ENCODE measurements around the gene PPP1R3D. TPM values are rescaled to one million over a fixed set of nuclear protein-coding genes. Genes with fewer than 3 reads are reported as not detected.
"Not testable (repeated sequence)": the region's sequence is repeated elsewhere in the genome, so short reads cannot be mapped to it uniquely, and the experiment has no call there.

The PPP1R3D gene
- total and polyA plus RNA-seq, 2 donors: 8.0 to 8.5 TPM

DNA sequence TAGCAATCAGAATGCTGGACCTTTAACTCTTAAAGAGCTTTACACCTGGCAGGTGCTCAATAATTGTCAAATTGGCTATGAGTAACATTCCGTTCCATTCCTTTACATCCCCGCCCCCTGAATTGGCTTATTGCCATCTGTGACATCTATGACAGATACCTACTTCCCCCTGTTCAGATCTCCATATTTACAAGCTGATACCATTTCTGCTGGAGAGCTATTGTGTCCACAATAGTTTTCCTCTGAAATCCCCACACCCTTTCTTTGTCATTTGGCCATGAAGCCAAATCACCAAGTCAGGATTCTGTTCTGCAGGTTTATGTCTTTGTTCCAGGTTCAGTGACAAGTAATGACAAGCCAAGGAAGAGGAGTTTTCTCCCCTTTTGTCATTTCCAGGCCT lies 21.3 kb upstream of the PPP1R3D start:
- Histone ChIP-seq H3K27ac (ENCODE audit: low read depth) (no peak overlapping the region), H3K4me1 (ENCODE audit: insufficient read depth) (no peaks in the 10 kb centered on the region), H3K36me3 (ENCODE audit: insufficient read depth) (no peaks in the 10 kb centered on the region), H3K4me3 (ENCODE audit: low read depth, low read length) (no peak overlapping the region)
- no peak for DNase-seq (ENCODE audit: extremely low spot score)
- 79% methylated on average over 2 of the region's 2 CpGs for WGBS

DNA sequence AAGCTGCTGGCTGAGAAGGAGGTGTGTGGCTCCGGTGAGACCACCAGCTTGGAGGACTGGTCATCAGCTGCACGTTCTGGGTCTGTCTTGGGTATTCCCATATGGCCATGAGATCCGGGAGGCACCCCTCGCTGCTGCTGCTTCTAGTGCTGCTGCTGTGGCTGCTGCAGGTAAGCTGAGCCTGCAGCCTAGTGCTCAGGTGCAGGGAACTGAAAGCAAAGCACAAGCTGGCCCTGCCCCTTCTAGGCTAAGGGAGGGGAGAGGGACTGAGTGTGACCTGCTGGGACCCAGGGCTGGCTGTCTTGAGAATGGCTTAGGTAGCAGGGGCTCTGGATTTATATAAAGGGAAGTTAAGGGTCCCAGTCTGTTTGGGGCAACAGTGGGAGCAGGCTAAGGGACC lies 18.5 kb upstream of the PPP1R3D start:
- H3K4me3 ChIP-seq (ENCODE audit: low read depth, low read length): no peak overlapping the region
- no peaks in the 10 kb centered on the region for H3K36me3 ChIP-seq (ENCODE audit: insufficient read depth)
- WGBS: 74% methylated on average over 4 of the region's 4 CpGs
- no peak for DNase-seq (ENCODE audit: extremely low spot score)
- no peaks in the 10 kb centered on the region for H3K4me1 ChIP-seq (ENCODE audit: insufficient read depth)
- no peak overlapping the region for H3K27ac ChIP-seq (ENCODE audit: low read depth)

DNA sequence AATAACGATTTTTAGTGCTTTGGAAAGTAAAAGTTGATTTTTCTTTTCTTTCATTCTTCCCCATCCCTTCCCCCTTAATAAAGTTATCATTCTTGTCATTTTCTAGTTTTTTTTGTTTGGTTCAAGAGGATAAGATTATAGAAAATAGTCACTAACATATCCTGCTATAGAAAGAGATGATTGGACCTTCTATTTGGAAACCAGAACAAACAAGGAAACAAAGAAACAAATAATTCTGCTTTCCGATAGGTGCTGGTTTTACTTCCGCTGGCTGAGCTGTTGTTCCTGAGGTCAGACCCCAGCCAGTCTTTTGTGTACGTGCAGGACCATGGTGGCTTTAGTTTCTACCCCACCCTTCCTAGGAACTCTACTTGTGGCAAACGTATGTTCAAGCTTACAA lies 18.0 kb upstream of the PPP1R3D start, which contains the start of gene CDH26:
Gene CDH26, plus strand, starts transcription at position 301 of the 400 bp plus-strand sequence. CDS start 304 bp downstream, outside the sequence.
- DNase-seq (ENCODE audit: extremely low spot score): no peak
- no peak within 1 kb of the TSS for H3K27ac ChIP-seq (ENCODE audit: low read depth)
- 78% methylated on average over 5 of the region's 5 CpGs for WGBS

DNA sequence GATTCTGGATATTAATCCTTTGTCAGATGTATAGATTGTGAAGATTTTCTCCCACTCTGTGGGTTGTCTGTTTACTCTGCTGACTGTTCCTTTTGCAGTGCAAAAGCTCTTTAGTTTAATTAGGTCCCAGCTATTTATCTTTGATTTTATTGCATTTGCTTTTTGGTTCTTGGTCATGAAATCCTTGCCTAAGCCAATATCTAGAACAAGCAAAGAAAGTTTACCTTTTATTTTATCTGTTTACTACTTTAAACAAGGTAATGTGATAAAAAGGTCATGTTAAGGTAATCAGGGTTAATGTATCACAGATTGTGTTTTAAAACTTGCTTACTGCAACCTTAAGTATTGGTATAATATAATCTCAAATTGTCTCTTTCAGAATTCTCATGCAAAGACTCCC lies 17.5 kb upstream of the PPP1R3D start:
- not testable (repeated sequence) for H3K36me3 ChIP-seq (ENCODE audit: insufficient read depth); DNase-seq (ENCODE audit: extremely low spot score); H3K4me3 ChIP-seq (ENCODE audit: low read depth, low read length); H3K27ac ChIP-seq (ENCODE audit: low read depth); H3K4me1 ChIP-seq (ENCODE audit: insufficient read depth)

More for the DNA sequence above, 18.0 kb upstream of the PPP1R3D start, which contains the start of gene CDH26:
- no peaks in the 10 kb centered on the region for H3K36me3 ChIP-seq (ENCODE audit: insufficient read depth)
- H3K4me3 ChIP-seq (ENCODE audit: low read depth, low read length): no peak within 1 kb of the TSS
- H3K4me1 ChIP-seq (ENCODE audit: insufficient read depth): no peaks in the 10 kb centered on the region

DNA sequence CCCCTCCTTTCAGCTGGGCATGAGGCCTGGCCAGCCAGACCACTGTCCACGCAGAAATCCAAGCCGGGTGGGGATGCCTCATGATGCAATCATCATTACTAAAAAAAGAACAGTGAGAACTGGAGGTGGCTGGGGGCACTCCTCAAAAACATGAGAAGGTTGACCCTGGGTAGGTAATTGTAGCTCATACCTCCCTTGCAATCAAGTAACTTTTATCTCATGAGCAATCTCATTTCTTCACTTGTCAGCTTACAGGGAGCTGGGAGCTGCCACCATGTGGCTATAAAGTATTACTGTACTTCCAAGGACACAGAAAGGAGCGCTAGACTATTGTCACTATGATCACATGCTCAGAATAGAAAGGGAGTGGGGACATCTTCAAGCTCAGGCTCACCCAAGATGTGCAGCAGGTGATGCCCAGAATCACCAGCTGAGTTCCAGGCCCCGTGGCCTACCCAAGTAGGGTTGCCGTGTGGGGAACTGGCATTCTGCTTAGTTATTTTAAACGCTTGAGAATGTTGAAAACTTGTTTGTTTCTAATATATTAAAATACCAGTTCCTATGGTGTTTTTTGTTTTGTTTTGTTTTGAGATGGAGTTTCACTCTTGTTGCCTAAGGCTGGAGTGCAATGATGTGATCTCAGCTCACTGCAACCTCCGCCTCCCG lies 15.2 kb upstream of the PPP1R3D start:
- no peak for DNase-seq (ENCODE audit: extremely low spot score)

DNA sequence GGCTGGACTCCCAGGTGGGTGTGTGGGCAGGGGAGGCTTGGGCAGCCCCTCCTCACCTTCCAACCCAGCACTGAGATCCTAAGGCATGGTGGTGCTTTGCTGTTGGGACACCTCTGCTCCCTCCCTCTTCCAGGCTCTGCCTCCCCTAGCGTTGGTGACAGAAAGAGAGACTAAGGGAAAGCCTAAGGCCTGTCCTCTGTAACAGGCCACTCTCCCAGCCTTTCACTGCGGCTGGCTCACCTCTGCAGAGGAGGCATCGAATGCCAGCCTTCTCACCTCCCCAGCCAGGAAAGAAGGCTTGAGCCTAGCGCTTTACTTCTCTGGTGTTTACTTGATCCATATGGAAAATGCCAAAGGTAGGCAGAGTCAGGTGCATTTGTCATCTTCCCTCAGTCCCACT lies 14.6 kb upstream of the PPP1R3D start:
- WGBS: 88% methylated on average over 4 of the region's 4 CpGs
- Histone ChIP-seq H3K36me3 (ENCODE audit: insufficient read depth) (no peaks in the 10 kb centered on the region), H3K27ac (ENCODE audit: low read depth) (no peak overlapping the region), H3K4me1 (ENCODE audit: insufficient read depth) (no peaks in the 10 kb centered on the region), H3K4me3 (ENCODE audit: low read depth, low read length) (no peak overlapping the region)
- no peak for DNase-seq (ENCODE audit: extremely low spot score)

More for the DNA sequence above, 15.2 kb upstream of the PPP1R3D start:
- no peak overlapping the region for H3K4me3 ChIP-seq (ENCODE audit: low read depth, low read length)
- no peaks in the 10 kb centered on the region for H3K36me3 ChIP-seq (ENCODE audit: insufficient read depth)
- no peak overlapping the region for H3K27ac ChIP-seq (ENCODE audit: low read depth)
- no peaks in the 10 kb centered on the region for H3K4me1 ChIP-seq (ENCODE audit: insufficient read depth)
- WGBS: 83% methylated on average over 8 of the region's 8 CpGs

DNA sequence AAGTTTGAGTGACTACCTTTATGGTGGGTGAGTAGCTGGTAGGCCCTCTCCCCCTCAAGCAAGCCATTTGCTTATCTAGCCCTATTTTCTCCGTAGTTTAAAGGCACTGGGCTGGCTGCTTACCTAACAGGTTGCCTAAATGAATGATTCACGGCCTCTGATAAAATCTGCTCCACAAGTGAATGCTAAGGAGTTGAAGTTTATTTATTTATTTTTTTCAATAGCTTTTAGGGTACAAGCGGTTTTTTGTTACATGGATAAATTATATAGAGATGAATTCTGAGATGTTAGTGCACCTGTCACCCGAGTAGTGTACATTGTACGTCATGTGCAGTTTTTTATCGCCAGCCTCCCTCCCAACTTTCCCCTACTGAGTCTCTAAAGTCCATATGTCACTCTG lies 9.8 kb upstream of the PPP1R3D start:
- Histone ChIP-seq H3K36me3 (ENCODE audit: insufficient read depth) (no peaks in the 10 kb centered on the region), H3K27ac (ENCODE audit: low read depth) (no peak overlapping the region), H3K4me1 (ENCODE audit: insufficient read depth) (no peaks in the 10 kb centered on the region), H3K4me3 (ENCODE audit: low read depth, low read length) (no peak overlapping the region)
- no peak for DNase-seq (ENCODE audit: extremely low spot score)
- WGBS: 87% methylated on average over 6 of the region's 6 CpGs

DNA sequence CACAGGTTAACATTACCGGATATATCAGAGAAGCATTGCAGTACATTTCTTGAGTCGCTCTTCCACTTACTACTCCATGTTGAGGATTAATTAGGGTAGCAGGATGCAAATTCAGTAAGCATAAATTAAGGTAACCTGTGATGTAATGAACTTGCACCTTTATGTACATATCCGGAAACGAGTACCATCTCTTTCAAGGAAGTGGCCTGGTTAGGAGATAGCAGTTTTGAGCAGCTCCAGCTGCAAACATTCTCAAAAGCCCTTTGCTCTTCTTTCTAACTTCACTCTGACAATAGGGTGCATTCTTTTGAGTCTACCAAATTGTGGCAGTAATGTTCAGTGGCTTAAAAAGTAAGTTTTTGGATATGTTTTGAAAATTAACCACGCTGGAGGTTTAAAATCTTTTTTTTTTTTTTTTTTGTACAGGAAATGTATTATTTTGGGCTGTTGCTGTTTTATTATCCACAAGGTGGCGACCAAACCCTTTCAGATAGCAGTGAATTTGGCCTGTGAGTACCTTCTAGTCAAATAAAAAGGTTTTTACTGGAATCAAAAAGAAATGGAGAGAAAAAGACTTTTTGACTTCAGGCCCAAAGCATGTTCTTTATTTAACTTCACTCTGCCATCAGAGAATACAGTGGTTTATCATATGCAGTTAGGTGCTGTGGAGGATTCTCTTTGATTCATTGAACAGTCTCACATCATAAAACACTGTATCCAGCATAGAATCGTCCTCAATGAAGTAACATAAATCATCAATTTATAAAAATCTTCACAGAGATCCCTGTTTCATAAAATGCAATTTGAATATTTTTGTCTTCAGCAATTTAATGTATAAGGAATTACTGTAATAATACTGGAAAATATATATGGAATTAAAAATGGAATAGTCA lies 9.0 kb upstream of the PPP1R3D start:
- Histone ChIP-seq H3K4me3 (ENCODE audit: low read depth, low read length) (no peak overlapping the region), H3K27ac (ENCODE audit: low read depth) (no peak overlapping the region), H3K36me3 (ENCODE audit: insufficient read depth) (no peaks in the 10 kb centered on the region), H3K4me1 (ENCODE audit: insufficient read depth) (no peaks in the 10 kb centered on the region)
- DNase-seq (ENCODE audit: extremely low spot score): peak; percentile 55
- WGBS: 39% methylated on average over 7 of the region's 7 CpGs

DNA sequence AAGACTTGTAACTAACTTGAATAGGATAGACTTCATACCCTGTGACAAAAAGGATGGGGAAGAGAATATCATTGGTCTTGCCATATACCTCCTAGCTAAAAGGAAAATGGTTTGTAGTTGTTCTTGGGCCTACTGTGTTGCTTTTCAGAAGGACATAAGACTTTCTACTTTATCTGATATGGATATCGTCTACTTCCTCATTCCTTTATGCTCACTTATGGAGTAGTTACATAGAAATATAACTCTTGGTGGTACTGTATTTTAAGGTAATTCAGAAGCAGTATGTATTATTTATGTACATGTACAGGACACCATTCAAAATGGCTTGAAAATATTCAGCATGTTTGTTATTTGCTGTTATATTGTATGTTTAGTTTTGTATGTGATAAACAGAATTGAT lies 8.1 kb upstream of the PPP1R3D start:
- H3K36me3 ChIP-seq (ENCODE audit: insufficient read depth): no peaks in the 10 kb centered on the region
- WGBS: 54% methylated on average over 1 of the region's 1 CpG
- H3K4me1 ChIP-seq (ENCODE audit: insufficient read depth): no peaks in the 10 kb centered on the region
- H3K27ac ChIP-seq (ENCODE audit: low read depth): no peak overlapping the region
- DNase-seq (ENCODE audit: extremely low spot score): no peak
- H3K4me3 ChIP-seq (ENCODE audit: low read depth, low read length): no peak overlapping the region

DNA sequence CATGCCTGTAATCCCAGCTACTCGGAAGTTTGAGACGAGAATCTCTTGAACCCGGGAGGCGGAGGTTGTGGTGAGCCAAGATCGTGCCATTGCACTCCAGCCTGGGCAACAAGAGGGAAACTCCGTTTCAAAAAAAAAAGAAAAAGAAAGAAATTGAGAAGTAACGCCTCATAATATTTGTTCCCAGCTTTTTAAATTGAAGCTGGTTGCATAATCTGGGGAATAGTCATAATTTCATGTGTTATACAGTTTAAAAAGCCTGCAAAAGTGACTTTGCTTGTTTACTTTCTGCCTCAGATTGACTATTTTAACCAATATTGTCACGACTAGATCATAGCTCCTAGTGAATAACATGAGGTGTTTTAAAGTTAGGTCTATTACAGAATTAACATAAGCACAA lies 7.3 kb upstream of the PPP1R3D start:
- DNase-seq (ENCODE audit: extremely low spot score): no peak
- H3K4me3 ChIP-seq (ENCODE audit: low read depth, low read length): no peak overlapping the region
- no peak overlapping the region for H3K27ac ChIP-seq (ENCODE audit: low read depth)
- no peaks in the 10 kb centered on the region for H3K4me1 ChIP-seq (ENCODE audit: insufficient read depth)
- WGBS: 92% methylated on average over 8 of the region's 8 CpGs
- H3K36me3 ChIP-seq (ENCODE audit: insufficient read depth): no peaks in the 10 kb centered on the region

DNA sequence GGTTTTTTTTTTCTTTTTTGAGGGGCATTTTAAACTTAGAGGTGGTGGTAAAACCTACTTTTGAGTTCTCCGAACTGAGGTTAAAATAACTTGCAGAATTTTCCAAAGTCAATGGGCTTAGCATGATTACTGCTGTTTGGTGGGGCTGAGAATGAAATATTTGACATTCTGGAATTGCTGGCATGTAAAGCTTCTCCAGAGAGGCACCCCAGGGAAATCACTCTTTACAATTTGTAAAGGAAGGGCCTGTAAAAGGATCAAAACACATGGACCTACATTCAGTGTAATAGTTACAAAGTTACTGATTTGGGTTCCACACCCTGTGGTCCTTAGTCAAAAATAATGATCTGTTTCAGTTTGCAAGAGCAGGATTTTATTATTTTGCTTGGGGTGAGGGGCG lies 5.6 kb upstream of the PPP1R3D start:
- WGBS: 75% methylated on average over 2 of the region's 2 CpGs
- no peak for DNase-seq (ENCODE audit: extremely low spot score)
- Histone ChIP-seq H3K4me1 (ENCODE audit: insufficient read depth) (no peaks in the 10 kb centered on the region), H3K27ac (ENCODE audit: low read depth) (no peak overlapping the region), H3K36me3 (ENCODE audit: insufficient read depth) (no peaks in the 10 kb centered on the region), H3K4me3 (ENCODE audit: low read depth, low read length) (no peak overlapping the region)

DNA sequence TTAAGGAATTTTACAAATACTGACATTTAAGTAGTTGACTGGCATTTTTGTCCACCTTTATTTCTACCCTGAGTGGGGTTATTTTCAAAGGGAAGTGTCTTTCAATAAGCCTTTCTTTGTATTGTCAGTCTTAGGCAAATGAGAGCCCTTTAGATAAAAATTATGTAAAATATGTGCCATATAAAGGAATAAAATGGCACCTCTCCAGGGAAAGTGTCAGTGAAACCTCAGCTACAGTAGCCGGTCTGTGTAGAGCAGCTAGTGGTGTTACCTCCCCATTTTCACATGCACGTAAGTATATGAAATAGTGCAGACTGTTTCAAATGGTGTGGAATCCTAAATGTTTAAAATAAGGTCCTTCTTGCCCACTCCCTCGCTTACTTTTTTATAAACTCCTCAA lies 5.1 kb upstream of the PPP1R3D start:
- DNase-seq (ENCODE audit: extremely low spot score): no peak
- 69% methylated on average over 3 of the region's 3 CpGs for WGBS
- no peak overlapping the region for H3K4me3 ChIP-seq (ENCODE audit: low read depth, low read length)
- H3K36me3 ChIP-seq (ENCODE audit: insufficient read depth): no peaks in the 10 kb centered on the region
- H3K27ac ChIP-seq (ENCODE audit: low read depth): no peak overlapping the region
- H3K4me1 ChIP-seq (ENCODE audit: insufficient read depth): no peaks in the 10 kb centered on the region

DNA sequence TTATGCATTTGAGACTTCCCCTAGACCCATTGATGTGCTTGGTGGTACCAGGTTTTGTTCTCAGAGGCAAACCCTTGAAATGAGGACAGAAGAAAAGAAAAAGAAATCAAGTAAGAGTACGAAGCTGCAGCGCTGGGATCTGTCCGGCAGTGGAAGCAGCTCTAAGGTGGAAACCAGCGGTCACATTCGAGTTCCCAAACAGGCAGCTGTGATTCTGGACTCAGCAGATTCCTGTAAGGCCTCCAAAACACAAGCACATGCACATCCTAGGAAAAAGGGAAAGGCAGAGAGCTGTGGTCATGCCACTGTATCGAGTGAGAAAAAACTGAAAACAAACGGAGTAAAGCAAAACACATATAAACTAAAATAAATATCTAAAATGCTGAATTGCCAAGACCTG lies 4.6 kb upstream of the PPP1R3D start:
- Histone ChIP-seq H3K4me1 (ENCODE audit: insufficient read depth) (no peaks in the 10 kb centered on the region), H3K27ac (ENCODE audit: low read depth) (no peak overlapping the region), H3K36me3 (ENCODE audit: insufficient read depth) (no peaks in the 10 kb centered on the region), H3K4me3 (ENCODE audit: low read depth, low read length) (no peak overlapping the region)
- DNase-seq (ENCODE audit: extremely low spot score): no peak
- 88% methylated on average over 7 of the region's 7 CpGs for WGBS

DNA sequence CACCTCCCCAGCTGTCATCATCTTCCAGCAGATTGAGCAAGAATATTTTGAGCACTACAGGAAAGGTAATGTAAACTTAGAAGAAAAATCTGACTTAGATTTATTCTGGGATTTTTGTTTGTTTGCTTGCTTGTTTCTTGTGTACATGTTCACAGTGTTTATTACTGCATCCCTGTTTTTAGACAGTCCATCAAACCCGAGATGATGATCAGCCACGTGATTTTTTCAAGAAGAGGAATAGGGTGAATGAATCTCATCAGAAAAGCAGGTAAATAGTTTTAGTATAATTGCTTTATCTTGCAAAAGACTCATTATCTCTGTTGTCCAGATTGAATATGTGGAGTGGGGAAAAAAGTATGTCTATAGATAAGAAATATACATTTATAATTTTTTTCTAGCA lies 2.1 kb upstream of the PPP1R3D start:
- WGBS: 85% methylated on average over 2 of the region's 2 CpGs
- no peak overlapping the region for H3K27ac ChIP-seq (ENCODE audit: low read depth)
- DNase-seq (ENCODE audit: extremely low spot score): no peak
- no peaks in the 10 kb centered on the region for H3K36me3 ChIP-seq (ENCODE audit: insufficient read depth)
- H3K4me3 ChIP-seq (ENCODE audit: low read depth, low read length): no peak overlapping the region
- peaks cover 2% of the 10 kb centered on the region for H3K4me1 ChIP-seq (ENCODE audit: insufficient read depth)

Data from urinary bladder (tissue), 4 donors.